Uterus (tissue), 2 donors: ENCODE measurements around the gene MAP1B.

ENCODE experiments used
- CTCF ChIP-seq, 4 experiments: fragments of 200-600 bp in 2 of 4; fragments of 450-650 bp in 2 of 4; sonication (generic) in 2 of 4; IDR thresholded peaks; one replicate each; pipeline ENCODE4 v1.5.1; 2016 to 2019; ENCODE audit warnings: antibody characterized with exemption in 4 of 4, mild to moderate bottlenecking in 2 of 4, moderate library complexity in 1 of 4
- POLR2A ChIP-seq, 2 donors: fragments of 450-650 bp; IDR thresholded peaks; one replicate each; pipeline ENCODE4 v1.6.1; 2016; ENCODE audit warnings: antibody characterized with exemption in 2 of 2, mild to moderate bottlenecking in 1 of 2, moderate library complexity in 1 of 2

- TF ChIP-seq POLR2A (IDR thresholded peaks at IDR 0.05) (no peak), CTCF (IDR thresholded peaks at IDR 0.05) (no peak)
Measured at GRCh38 chr5:72187388-72188075, 80.3 kb downstream of the MAP1B start.
